CD4-positive, alpha-beta T cell treated with Interleukin-4 for 4 hours (primary cell): ENCODE measurements around the gene UPK3A.
"Not testable (repeated sequence)": the region's sequence is repeated elsewhere in the genome, so short reads cannot be mapped to it uniquely, and the experiment has no call there.

ENCODE experiments used
- DNase-seq: peaks from one replicate; pipeline ENCODE4 v3.0.0-alpha.2; 2020

Gene UPK3A

DNA sequence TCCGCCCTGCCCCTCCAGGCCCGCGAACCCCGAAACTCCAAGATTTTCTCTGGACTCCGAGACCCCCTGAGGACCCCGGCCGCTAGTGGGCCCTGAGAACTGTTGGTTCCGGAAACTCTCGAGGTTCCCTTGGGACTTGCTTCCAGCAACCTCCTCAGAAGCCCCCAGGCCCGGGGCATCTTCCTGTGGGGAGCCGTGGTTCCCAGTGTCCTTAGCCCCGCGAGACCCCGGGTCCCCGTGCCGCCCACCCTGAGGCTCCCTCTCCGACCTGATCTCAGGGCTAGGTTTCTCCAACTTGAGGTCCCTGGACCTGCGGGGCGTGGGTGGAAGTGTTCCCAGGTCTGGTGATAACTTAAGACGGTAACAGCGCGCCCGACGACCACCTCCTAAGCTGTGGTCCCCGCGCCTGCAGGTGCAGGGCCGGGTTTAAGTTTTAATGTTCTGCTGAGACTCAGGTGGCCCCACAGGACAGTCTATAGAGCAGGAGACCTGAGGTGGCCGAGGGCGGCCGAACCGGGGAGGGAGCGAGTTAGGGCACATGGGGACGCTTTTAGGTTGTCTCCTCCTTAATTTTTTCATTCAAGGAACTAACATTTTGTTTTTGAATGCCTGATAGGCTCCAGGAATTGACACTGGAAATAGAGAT lies 25.7 kb downstream of the UPK3A start:
- no peak for DNase-seq

GRCh38 chr22:45310977-45311531 lies 26.3 kb downstream of the UPK3A start:
- DNase-seq, result no peak

DNA sequence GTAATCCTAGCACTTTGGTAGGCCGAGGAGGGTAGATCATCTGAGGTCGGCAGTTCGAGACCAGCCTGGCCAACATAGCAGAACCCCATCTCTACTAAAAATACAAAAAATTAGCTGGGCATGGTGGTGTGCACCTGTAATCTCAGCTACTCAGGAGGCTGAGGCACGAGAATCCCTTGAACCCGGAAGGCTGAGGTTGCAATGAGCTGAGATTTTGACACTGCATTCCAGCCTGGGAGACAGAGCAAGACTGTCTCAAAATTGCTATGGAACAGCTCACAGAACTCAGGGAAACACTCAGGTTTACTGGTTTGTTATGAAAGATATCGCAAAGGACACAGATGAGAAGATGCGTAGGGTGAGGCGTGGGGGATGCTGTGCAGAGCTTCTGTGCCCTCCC lies 27.7 kb downstream of the UPK3A start:
- DNase-seq, result no peak

- no peak for DNase-seq
Observed at GRCh38 chr22:45312856-45313255, 28.1 kb downstream of the UPK3A start.

GRCh38 chr22:45314054-45314721 lies 29.4 kb downstream of the UPK3A start:
- no peak for DNase-seq

- DNase-seq, result no peak
Observed at GRCh38 chr22:45314786-45315185, 30.0 kb downstream of the UPK3A start.

DNA sequence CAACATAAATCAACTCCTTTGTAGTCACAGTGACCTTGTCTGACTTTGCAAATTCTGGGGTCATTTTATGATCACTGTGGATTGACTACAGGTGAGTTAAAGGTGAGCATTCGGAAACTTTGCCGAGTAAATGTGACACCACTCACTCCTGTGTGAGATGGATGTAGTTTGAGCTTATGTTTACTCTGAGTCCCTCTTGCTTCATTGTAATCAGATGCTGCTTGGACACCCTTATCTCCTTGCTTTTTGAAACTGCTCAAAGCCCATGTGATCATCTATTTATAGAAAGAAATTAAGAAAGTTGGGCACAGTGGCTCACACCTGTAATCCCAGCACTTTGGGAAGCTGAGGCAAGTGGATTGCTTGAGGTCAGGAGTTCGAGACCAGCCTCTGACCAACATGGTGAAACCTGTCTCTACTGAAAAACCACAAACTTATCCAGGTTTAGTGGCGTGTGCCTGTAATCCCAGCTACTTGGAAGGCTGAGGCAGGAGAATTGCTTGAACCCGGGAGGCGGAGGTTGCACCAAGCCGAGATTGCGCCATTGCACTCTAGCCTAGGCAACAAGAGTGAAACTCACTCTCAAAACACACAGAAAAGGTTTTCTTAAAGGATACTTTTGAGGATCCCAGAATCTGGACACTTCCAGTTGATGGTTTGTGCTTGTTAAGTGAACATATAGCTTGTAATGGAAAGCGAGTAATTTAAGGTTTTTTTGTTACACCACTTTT lies 32.2 kb downstream of the UPK3A start:
- DNase-seq, result no peak

- no peak for DNase-seq
Observed at GRCh38 chr22:45317551-45318167, 32.9 kb downstream of the UPK3A start.

DNA sequence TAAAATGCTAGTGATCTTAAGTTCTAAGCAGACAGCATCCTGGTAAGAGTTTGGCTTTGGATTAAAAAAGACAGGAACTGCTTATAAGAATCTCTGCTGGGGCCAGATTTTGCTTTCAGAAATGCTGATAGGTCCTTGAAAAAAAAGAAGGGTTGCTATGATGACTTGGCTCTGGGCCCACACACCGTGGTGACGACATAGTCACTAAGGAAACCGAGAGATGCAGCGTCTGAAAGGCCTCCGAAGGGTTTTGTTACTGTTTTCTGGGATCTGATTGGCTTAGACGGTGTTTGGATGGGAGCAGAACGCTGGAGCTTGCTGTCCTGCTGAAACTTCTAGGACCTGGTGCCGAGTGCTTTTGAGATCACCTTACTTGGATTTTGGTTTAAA lies 33.4 kb downstream of the UPK3A start:
- peak; percentile 95 for DNase-seq

- DNase-seq, result peak; percentile 91
Observed at GRCh38 chr22:45318558-45319323, 34.0 kb downstream of the UPK3A start.

DNA sequence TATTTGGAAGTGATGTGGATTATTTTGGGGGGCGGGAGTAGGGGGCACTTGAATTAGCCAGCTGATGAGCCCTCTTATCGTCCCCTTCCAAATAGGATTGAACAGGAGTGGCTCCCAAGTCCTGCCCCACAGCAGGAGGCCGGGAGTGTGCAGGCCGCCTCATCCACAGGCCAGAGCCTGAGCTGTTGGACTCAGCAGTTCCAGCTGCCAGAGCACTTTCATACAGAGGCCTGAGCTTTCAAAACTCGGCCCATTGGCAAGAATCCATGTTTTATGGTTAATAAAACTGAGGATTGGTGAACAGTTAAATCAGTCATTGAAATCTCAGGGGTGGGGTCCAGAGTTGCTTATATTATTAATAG lies 34.6 kb downstream of the UPK3A start:
- DNase-seq, result no peak

DNA sequence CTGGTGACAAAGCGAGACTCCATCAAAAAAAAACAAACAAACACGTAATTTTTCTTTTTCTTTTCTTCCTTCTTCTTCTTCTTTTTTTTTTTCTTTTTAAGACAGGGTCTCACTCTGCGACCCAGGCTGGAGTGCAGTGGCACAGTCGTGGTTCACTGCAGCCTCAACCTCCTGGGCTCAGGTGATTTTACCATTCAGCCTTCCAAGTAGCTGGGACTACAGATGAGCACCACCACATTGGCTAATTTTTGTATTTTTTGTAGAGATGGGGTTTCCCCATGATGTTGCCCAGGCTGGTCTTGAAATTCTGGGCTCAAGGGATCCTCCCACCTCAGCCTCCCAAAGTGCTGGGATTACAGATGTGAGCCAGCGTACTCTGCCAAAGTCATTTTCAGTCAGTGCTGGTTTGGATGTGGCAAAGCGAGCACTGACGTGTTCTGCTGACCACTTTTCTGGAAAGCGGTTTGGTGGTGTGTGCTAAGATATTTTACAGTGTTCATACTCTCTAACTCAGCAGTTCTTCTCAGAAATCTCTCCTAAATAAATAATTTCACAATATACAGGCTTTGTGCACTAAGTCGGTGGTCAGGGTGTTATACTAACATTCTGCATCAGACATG lies 35.7 kb downstream of the UPK3A start:
- DNase-seq, result no peak

GRCh38 chr22:45321827-45322226 lies 37.1 kb downstream of the UPK3A start:
- no peak for DNase-seq

GRCh38 chr22:45322873-45323525 lies 38.2 kb downstream of the UPK3A start:
- no peak for DNase-seq

DNA sequence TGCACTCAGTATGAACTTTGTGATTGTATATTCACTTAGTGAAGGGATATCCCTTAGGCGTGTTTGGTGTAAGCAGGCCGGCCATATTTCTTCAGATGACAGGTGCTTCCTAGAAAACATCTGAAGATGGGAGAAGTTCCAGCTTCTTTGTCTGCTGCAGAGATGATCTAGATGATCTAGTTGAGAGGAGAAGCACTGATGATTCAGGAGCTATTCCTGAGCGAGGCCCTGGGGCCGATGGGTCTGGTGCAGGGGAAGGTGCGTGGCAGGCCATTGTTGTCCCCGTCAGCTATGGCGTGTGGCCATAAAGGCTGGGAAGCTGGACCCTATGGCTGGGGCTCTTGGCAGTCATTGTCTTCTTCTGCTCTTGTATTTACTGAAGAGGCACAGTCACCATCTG lies 38.9 kb downstream of the UPK3A start:
- DNase-seq, result no peak

- DNase-seq, result no peak
Observed at GRCh38 chr22:45324311-45324711, 39.6 kb downstream of the UPK3A start.

GRCh38 chr22:45328261-45328660 lies 43.5 kb downstream of the UPK3A start:
- DNase-seq, result not testable (repeated sequence)

DNA sequence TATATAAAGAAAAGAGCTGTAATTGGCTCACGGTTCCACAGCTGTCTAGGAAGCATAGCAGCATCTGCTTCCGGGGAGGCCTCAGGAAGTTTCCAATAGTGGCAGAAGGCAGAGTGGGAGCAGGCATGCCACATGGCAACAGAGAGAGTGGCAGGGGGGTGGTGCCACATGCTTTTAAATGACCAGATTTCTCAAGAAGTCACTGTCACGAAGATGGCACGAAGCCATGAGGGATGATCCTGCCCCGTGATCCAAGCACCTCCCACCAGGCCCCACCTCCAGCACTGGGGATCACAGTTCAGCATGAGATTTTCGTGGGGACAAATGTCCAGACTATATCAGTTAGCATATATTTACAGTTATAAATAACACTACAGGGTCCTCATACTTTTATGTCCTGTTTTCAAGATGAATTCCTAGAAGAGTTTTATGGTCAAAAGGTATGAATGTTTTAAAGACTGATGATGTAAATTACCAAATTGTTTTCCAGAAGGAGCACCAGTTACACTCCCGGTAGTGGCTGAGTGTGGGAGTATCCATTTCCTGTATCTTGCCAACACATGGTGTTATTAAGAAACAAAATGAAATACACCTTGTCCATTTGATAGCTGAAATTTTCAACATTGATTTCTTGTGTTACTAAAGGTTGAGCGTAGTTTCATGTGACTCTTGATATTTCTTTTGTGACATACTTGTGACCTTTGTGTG lies 44.2 kb downstream of the UPK3A start:
- no peak for DNase-seq

DNA sequence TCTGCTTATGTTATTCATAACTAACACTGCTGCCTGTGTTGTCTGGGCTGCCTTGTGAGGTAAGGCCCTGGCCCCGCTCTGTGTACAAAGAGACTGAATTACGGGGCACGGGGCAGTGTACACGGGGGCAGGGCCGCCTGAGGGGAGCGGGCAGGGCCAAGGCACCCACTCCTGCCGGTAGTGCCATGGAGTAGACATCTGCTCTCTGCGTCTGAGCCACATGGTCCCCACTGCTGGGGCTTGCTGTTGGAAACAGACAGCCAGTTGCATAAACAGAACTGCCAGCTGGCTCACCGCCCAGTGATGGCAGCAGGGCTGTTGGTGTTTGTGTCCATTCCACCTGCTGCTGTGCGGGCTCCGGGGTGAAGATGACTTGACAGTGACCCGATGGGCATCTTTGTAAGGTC lies 44.8 kb downstream of the UPK3A start:
- no peak for DNase-seq

DNA sequence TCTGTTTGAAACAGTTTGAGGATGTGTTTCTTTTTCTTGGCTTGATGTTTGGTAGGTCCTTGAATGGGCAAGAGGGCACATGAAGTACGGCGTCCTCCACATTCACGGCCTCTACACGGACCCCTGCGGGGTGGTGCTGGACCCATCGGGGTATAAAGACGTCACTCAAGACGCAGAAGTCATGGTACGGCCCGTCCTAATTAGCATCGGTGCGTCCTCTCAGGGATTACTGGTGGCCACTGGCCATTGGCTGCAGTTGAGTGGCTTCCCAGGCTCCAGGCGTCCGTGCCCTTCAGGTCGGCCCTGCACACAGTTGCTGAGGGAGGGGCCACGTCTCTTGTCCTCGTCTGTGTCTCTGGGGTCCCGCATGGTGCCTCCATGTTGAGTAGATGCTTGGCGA lies 45.8 kb downstream of the UPK3A start:
- DNase-seq, result no peak

- no peak for DNase-seq
Observed at GRCh38 chr22:45331486-45331885, 46.7 kb downstream of the UPK3A start.
